CD14-positive monocyte (primary cell): ENCODE data around the gene ZNF398. TPM values are rescaled to one million over a fixed set of nuclear protein-coding genes. Genes with fewer than 3 reads are reported as not detected.
A peak's percentile ranks its signal among the peaks of the same experiment; 100 is the strongest.

Source experiments
- DNase-seq, 3 donors: peaks; one replicate each; pipeline ENCODE4 v3.0.0-alpha.2; 2011 to 2022
- H2AFZ ChIP-seq: 2 replicates; pipeline ENCODE4 v1.6.0; 2012; ENCODE audit warnings: mild to moderate bottlenecking, low read depth, low read length, inconsistent platforms; ENCODE audit not compliant: insufficient read depth, poor library complexity, severe bottlenecking
- H3K27ac ChIP-seq, 2 donors: 1 replicate in 1 of 2; 2 replicates in 1 of 2; pipeline ENCODE4 v1.5.1; 2012 to 2013; ENCODE audit warnings: low read length in 2 of 2, control low read depth in 1 of 2, inconsistent platforms in 1 of 2, low read depth in 1 of 2, mild to moderate bottlenecking in 1 of 2
- H3K27me3 ChIP-seq, 2 donors: one replicate each; pipeline versions ENCODE4 v1.6.0 to v1.6.1; 2011 to 2013; ENCODE audit warnings: low read length in 2 of 2; ENCODE audit not compliant: control insufficient read depth in 2 of 2, insufficient read depth in 2 of 2
- H3K36me3 ChIP-seq, 2 donors: replicated peaks in 1 of 2; 1 replicate in 1 of 2; 2 replicates in 1 of 2; pipeline versions ENCODE4 v1.5.1 to v1.6.1; 2012 to 2013; ENCODE audit warnings: low read length in 2 of 2, control low read depth in 1 of 2, inconsistent platforms in 1 of 2, mild to moderate bottlenecking in 1 of 2; ENCODE audit not compliant: insufficient read depth in 2 of 2, control insufficient read depth in 1 of 2
- H3K4me1 ChIP-seq, 2 donors: 1 replicate in 1 of 2; 2 replicates in 1 of 2; pipeline versions ENCODE4 v1.5.1 to v1.6.1; 2012 to 2013; ENCODE audit warnings: low read length in 2 of 2, control low read depth in 1 of 2, inconsistent platforms in 1 of 2, mild to moderate bottlenecking in 1 of 2, moderate library complexity in 1 of 2; ENCODE audit not compliant: insufficient read depth in 2 of 2, control insufficient read depth in 1 of 2
- H3K4me2 ChIP-seq: replicated peaks from 2 replicates; pipeline ENCODE3; 2012; ENCODE audit warnings: low read length, moderate library complexity, mild to moderate bottlenecking; ENCODE audit not compliant: poor library complexity, severe bottlenecking; ENCODE audit errors: extremely low read depth
- H3K4me3 ChIP-seq, 3 experiments: fragments of 200-600 bp in 1 of 3; sonication (generic) in 1 of 3; replicated peaks in 1 of 3; 1 replicate in 2 of 3; 2 replicates in 1 of 3; pipeline ENCODE4 v1.5.1; 2011 to 2013; ENCODE audit warnings: low read length in 3 of 3, mild to moderate bottlenecking in 3 of 3, control low read depth in 2 of 3, low read depth in 2 of 3, inconsistent platforms in 1 of 3, moderate library complexity in 1 of 3
- H3K79me2 ChIP-seq: 2 replicates; pipeline ENCODE4 v1.6.0; 2012; ENCODE audit warnings: mild to moderate bottlenecking, control low read depth, inconsistent platforms, low read length, moderate library complexity; ENCODE audit not compliant: insufficient read depth
- H3K9ac ChIP-seq: 2 replicates; pipeline ENCODE4 v1.6.0; 2017; ENCODE audit warnings: low read length, mild to moderate bottlenecking; ENCODE audit not compliant: insufficient read depth, poor library complexity, severe bottlenecking
- H3K9me3 ChIP-seq, 2 donors: replicated peaks in 1 of 2; 1 replicate in 1 of 2; 2 replicates in 1 of 2; pipeline versions ENCODE4 v1.5.1 to v1.6.1; 2012 to 2013; ENCODE audit warnings: low read length in 2 of 2, control low read depth in 1 of 2; ENCODE audit not compliant: control insufficient read depth in 1 of 2, insufficient read depth in 1 of 2
- H4K20me1 ChIP-seq: 2 replicates; pipeline ENCODE4 v1.6.0; 2012; ENCODE audit warnings: mild to moderate bottlenecking, low read length, control low read depth, moderate library complexity; ENCODE audit not compliant: insufficient read depth
- H3K27ac Mint-ChIP-seq, 7 donors: one replicate each; pipeline ENCODE4 v1.8.0; 2020; ENCODE audit warnings: mild to moderate bottlenecking in 7 of 7, mixed read lengths in 7 of 7, moderate library complexity in 6 of 7, inconsistent platforms in 2 of 7
- H3K27me3 Mint-ChIP-seq, 3 donors: one replicate each; pipeline ENCODE4 v1.8.0; 2021 to 2022; ENCODE audit warnings: low read depth in 3 of 3, mild to moderate bottlenecking in 3 of 3, mixed read lengths in 3 of 3, moderate library complexity in 3 of 3, inconsistent platforms in 1 of 3
- H3K36me3 Mint-ChIP-seq, 2 donors: one replicate each; pipeline ENCODE4 v1.8.0; 2020; ENCODE audit warnings: mixed read lengths in 2 of 2, inconsistent platforms in 1 of 2, mild to moderate bottlenecking in 1 of 2
- H3K4me1 Mint-ChIP-seq: one replicate; pipeline ENCODE4 v1.8.0; 2020; ENCODE audit warnings: mild to moderate bottlenecking, mixed read lengths
- H3K4me3 Mint-ChIP-seq, 2 donors: one replicate each; pipeline ENCODE4 v1.8.0; 2020; ENCODE audit warnings: mild to moderate bottlenecking in 2 of 2, mixed read lengths in 2 of 2, moderate library complexity in 1 of 2
- H3K9me3 Mint-ChIP-seq, 7 donors: one replicate each; pipeline ENCODE4 v1.8.0; 2020 to 2022; ENCODE audit warnings: mixed read lengths in 7 of 7, mild to moderate bottlenecking in 6 of 7, moderate library complexity in 6 of 7, inconsistent platforms in 2 of 7
- WGBS: methylation state at CpG from one replicate; pipeline ENCODE4 v1.1.5; 2013; ENCODE audit warnings: missing lambda C conversion rate; ENCODE audit not compliant: insufficient coverage; 5-methylcytosine and 5-hydroxymethylcytosine counted together
- intact Hi-C, 2 donors: fragments of 100-400 bp; cut with micrococcal nuclease; formaldehyde crosslinking; loops; one replicate each; pipeline versions ENCODE4 v1.15.0 to v1.15.1; 2023
- polyA plus RNA-seq, 3 donors: library from polyadenylated mRNA; depleted of rRNA in 1 of 3; unstranded in 2 of 3; stranded (reverse) in 1 of 3; fragments of 300-500 nt in 2 of 3; fragments of >200 nt in 1 of 3; fragmentation: Illumina TruSeq in 2 of 3; gene quantifications; 1 replicate in 2 of 3; 2 replicates in 1 of 3; pipeline ENCODE4 v1.2.3, GENCODE V29; 2012 to 2021
- TF ChIP-seq, protein P1 (sequence below): fragments of 200-600 bp; IDR thresholded peaks from one replicate; pipeline ENCODE4 v1.8.0; 2022; ENCODE audit warnings: antibody characterized with exemption, mild to moderate bottlenecking

The ZNF398 gene
- polyA plus RNA-seq, 3 donors: 3.0 to 3.7 (median 3.1) TPM

DNA sequence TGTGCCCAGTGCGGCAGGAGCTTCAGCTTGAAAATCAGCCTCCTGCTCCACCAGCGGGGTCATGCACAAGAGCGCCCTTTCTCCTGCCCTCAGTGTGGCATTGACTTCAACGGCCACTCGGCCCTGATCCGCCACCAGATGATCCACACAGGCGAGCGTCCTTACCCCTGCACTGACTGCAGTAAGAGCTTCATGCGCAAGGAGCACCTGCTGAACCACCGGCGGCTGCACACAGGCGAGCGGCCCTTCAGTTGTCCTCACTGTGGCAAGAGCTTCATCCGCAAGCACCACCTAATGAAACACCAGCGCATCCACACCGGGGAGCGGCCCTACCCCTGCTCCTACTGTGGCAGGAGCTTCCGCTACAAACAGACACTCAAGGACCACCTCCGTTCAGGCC is 32.0 kb downstream of the ZNF398 start:
- Histone ChIP-seq H3K79me2 (no peaks in the 10 kb centered on the region), H3K4me3 (no peak overlapping the region), H3K9ac (no peak overlapping the region), H4K20me1 (peaks cover 3% of the 10 kb centered on the region), H3K27ac (no peak overlapping the region), H3K4me1 (no peaks in the 10 kb centered on the region), H2AFZ (no peak overlapping the region), H3K9me3 (no peaks in the 10 kb centered on the region), H3K27me3 (no peaks in the 10 kb centered on the region), H3K4me2 (no peak overlapping the region), H3K36me3 (peaks cover 53 to 83% of the 10 kb centered on the region in 2 donors)
- 100% methylated on average over 18 of the region's 19 CpGs for WGBS
- H3K4me3 Mint-ChIP-seq: no peak overlapping the region
- peaks cover 51 to 74% of the 10 kb centered on the region in 2 donors for H3K36me3 Mint-ChIP-seq
- intact Hi-C loops: no loop called here
- no peak for DNase-seq
- H3K9me3 Mint-ChIP-seq: no peaks in the 10 kb centered on the region
- TF ChIP-seq, protein P1, sequence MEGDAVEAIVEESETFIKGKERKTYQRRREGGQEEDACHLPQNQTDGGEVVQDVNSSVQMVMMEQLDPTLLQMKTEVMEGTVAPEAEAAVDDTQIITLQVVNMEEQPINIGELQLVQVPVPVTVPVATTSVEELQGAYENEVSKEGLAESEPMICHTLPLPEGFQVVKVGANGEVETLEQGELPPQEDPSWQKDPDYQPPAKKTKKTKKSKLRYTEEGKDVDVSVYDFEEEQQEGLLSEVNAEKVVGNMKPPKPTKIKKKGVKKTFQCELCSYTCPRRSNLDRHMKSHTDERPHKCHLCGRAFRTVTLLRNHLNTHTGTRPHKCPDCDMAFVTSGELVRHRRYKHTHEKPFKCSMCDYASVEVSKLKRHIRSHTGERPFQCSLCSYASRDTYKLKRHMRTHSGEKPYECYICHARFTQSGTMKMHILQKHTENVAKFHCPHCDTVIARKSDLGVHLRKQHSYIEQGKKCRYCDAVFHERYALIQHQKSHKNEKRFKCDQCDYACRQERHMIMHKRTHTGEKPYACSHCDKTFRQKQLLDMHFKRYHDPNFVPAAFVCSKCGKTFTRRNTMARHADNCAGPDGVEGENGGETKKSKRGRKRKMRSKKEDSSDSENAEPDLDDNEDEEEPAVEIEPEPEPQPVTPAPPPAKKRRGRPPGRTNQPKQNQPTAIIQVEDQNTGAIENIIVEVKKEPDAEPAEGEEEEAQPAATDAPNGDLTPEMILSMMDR: no peak
- no peaks in the 10 kb centered on the region for H3K27me3 Mint-ChIP-seq
- H3K27ac Mint-ChIP-seq: peak overlapping the region in 1 of 7 donors; percentile 17
- H3K4me1 Mint-ChIP-seq: no peaks in the 10 kb centered on the region

DNA sequence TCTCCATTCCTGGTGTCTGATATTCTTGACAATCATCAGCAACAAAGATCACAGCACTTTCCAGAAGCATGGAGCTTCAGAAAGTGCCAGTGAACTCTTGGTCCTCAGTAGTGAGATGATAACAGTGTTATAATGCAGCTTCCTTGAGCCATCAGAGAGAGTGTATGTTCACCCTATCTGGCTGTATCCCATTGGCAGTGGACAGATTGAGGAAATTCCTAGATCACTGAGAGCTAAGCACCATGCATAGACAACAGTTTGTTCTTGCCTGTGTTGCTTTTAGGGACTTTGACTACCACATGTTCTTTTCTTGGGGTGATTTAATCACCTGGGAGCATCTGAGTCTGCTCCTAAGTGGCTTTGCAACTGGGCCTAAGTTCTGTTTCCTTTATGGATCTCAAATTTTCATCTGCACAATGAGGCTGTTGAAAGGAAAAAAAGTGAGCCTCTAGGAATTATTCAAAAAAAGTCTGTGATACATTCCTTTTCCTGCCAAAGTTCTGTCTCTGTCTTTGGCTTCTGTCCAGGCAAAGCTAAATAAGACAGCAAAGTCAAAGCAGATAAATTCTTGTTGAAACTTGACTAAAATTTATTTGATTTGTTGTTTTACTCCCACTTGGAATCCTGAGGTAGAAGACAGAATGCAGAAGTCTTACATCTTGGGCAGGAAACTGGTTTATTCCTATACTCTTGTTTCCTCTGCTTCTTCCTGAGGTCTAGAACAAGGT is 33.6 kb downstream of the ZNF398 start:
- no peak overlapping the region for H3K27ac Mint-ChIP-seq
- TF ChIP-seq, protein P1: no peak

More for the DNA sequence above, 33.6 kb downstream of the ZNF398 start:
- H3K4me1 Mint-ChIP-seq: no peaks in the 10 kb centered on the region
- no peak overlapping the region for H3K4me3 Mint-ChIP-seq
- no peaks in the 10 kb centered on the region for H3K79me2 ChIP-seq
- H3K9me3 Mint-ChIP-seq: no peaks in the 10 kb centered on the region
- peaks cover 3% of the 10 kb centered on the region for H4K20me1 ChIP-seq
- H3K9ac ChIP-seq: no peak overlapping the region
- H3K36me3 Mint-ChIP-seq: peaks cover 46 to 68% of the 10 kb centered on the region in 2 donors
- no peak for DNase-seq
- intact Hi-C loops: no loop called here
- H3K4me1 ChIP-seq: no peaks in the 10 kb centered on the region
- H3K27me3 ChIP-seq: no peaks in the 10 kb centered on the region
- no peaks in the 10 kb centered on the region for H3K27me3 Mint-ChIP-seq
- H3K9me3 ChIP-seq: no peaks in the 10 kb centered on the region
- peaks cover 43 to 67% of the 10 kb centered on the region in 2 donors for H3K36me3 ChIP-seq
- no peak overlapping the region for H3K4me2 ChIP-seq
- H3K4me3 ChIP-seq: no peak overlapping the region
- peak overlapping the region in 1 of 2 donors; percentile 4 for H3K27ac ChIP-seq
- no peak overlapping the region for H2AFZ ChIP-seq
